Measurements from ENCODE around the gene SDK2. TPM values are rescaled to one million over a fixed set of nuclear protein-coding genes. Genes with fewer than 3 reads are reported as not detected.

The SDK2 gene
- total RNA-seq, 1 experiment from 2014 or later, result not detected

DNA sequence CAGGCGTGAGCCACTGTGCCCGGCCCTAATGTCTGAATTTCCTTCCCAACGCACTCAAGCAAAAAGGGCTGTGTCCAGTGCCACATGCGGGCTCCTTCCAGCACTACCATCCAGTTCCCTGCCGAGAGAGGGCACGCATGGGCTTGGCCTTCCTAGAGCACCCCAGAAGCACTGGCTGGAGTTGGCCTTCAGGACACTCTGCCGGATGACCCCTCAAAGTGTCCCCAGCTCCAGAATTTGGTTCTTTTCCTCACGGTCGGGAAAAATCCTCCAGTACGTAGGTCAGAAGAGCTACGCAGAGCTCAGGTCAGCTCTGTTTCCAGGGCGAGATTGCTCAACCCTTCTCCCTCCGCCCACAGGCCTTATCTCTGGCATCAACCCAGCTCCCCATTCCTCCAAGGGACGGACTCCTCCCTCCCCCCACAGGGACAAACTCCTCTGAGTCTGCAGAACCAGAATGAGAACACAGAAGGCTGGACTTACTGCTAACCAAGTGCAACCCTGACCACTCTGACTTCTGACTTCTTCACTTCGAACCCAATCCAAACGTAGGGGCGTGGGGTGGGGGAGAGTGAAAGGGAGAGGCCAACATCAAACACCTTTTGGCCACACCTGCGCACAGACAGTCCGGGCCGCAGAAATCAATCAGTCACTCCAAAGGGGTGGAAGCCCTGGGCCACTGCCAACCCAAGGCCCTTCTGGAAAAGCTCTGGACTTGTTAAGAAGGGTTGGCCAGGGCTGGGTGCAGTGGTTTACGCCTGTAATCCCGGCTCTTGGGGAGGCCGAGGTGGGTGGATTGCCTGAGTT, 336.0 kb downstream of the SDK2 start:
- no peak for DNase-seq (ENCODE audit: low read depth)

DNA sequence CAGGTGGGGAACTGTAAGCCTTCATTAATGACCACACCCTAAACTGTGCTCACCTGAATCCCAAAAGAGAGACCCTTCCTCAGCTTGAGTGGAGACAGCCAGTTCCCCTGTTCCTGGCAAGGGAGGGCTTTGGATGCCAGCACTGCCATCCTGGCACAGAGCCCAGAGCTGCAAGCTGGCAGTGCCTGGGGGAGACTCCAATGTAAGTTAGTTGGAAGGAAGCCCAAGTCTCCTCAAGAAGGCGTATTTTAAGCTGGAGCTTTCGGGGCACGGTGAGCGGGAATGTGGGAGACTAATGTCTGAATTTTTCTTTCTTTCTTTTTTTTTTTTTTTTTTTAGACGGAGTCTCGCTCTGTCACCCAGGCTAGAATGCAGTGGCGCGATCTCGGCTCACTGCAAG, 337.1 kb downstream of the SDK2 start:
- DNase-seq (ENCODE audit: low read depth), result no peak

GRCh38 chr17:73305845-73306836, 338.1 kb downstream of the SDK2 start:
- DNase-seq (ENCODE audit: low read depth), result no peak

DNA sequence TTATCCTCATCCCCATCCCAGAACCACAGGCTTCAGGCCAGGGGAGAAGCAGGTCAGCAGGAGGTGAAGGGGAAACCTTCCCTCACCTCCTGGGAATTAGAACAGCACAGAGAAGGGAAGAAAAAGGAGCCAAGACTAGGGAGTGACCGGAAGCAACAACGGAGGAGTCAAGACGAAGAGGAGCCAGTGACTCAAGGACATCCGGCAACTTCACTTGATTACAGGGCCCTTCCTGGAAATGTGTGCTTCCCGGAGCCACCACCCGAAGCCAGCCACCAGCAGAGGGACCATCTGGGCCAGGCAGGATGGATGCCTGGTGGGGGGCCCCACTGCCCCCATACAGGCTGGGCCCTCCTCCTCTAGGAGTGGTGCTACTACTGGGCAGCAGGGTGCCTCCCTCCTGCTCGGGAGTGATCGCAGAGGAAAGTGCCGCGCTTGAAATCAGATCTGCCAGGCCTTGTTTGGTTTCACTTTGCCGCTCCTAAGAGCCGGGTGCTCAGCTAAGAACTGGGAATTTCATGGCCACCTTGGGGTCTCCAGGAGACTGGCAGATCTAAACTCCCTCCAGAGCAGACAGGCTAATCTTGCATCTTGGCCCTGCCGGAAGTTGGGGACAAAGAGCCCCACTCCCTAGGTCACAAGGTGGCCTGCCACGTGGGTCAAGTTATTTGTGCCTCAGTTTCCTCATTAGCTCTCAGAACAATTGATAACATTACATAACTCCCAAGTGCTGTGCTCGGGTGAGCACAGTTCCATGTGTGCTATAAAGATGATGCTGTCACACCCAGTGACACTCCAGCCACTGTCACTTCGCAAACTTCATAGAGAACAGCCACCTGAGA, 339.1 kb downstream of the SDK2 start:
- DNase-seq (ENCODE audit: low read depth), result peak; percentile 80

GRCh38 chr17:73304438-73304837, 339.8 kb downstream of the SDK2 start:
- no peak for DNase-seq (ENCODE audit: low read depth)

- DNase-seq (ENCODE audit: low read depth), result no peak
Observed at GRCh38 chr17:73302189-73302588, 342.1 kb downstream of the SDK2 start.

- DNase-seq (ENCODE audit: low read depth), result no peak
Observed at GRCh38 chr17:73301369-73301768, 342.9 kb downstream of the SDK2 start.

- no peak for DNase-seq (ENCODE audit: low read depth)
Observed at GRCh38 chr17:73300392-73300791, 343.9 kb downstream of the SDK2 start.

DNA sequence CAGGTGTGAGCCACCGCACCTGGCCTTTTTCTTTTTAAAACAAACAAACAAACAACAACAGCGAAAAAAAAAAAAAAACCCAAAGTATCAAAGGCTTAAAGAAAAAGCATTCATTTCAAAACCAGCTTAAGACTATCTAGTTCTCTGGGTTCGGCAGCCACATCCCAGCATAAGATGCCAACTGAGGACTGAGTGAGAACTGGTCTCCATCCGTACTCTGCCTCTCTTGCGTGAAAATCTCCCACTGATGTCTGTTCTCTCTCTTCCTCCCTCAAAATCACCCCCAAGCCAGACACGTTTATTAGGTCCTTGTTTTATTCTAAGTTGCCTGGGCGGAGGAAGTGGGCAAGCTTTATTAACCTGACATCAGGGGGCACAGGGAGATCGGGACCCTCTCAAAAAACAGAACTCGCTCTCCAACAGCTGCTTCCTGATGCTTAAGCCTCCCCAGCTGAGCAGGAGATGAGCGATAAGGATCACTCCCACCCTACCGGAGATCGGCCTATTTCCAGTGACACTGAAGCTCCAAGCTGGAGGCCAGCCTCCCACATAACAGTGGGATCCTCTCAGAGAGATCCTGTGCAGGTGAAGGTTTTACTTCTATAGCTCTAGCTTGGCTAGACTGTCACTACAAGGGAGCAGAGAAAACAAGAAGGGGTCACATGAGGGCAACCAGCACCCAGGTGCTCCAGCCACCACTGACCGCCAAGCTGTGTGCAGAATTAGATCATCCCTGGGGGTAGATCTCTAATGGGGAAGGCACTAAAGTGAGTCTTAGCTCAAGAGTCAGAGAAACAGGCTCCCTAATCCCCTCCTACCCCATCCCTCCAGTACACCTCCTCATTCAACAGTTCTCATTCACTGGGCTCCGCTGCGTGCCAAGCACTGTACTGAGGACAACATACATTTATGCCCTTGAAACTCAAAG, 346.0 kb downstream of the SDK2 start:
- DNase-seq (ENCODE audit: low read depth), result no peak

DNA sequence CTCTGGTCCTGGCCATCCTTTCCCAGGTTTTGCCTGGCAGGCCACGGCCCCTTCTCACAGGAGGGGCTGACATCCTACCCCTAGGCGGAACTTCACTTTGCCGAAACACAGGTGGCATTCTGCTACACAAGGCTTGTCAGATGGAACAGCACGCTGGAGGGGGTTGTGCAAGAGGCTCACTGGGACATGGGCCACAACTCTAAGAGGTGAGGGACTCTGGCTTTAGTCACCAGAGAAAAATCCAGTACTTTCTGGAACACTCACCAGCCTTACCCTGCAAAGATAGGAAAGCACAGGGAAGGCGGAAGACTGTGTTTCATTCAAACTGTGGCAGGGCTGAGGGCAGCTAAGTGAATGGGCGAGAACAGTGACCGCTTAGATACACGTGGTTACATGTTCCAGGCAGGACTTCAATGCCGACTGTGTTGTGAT, 350.7 kb downstream of the SDK2 start:
- peak; percentile 52 for DNase-seq (ENCODE audit: low read depth)

DNA sequence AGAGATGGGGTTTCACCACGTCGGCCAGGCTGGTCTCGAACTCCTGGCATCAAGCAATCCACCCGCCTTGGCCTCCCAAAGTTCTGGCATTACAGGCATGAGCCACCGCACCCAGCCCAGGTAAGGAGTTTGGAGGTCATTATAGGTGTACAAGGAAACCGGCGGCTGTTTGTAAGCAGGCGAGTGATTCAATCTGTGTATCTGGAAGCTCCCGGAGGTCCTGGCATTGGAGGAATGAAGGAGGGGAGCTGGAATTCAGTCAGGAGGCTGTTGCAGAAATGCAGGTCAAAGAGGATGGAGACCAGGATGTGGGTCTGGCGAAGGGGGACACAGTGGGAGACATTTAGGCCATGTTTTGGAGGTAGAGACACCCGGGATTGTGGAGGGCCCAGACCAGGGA, 351.2 kb downstream of the SDK2 start:
- DNase-seq (ENCODE audit: low read depth), result no peak

- DNase-seq (ENCODE audit: low read depth), result peak; percentile 85
Observed at GRCh38 chr17:73292031-73292531, 352.2 kb downstream of the SDK2 start.

DNA sequence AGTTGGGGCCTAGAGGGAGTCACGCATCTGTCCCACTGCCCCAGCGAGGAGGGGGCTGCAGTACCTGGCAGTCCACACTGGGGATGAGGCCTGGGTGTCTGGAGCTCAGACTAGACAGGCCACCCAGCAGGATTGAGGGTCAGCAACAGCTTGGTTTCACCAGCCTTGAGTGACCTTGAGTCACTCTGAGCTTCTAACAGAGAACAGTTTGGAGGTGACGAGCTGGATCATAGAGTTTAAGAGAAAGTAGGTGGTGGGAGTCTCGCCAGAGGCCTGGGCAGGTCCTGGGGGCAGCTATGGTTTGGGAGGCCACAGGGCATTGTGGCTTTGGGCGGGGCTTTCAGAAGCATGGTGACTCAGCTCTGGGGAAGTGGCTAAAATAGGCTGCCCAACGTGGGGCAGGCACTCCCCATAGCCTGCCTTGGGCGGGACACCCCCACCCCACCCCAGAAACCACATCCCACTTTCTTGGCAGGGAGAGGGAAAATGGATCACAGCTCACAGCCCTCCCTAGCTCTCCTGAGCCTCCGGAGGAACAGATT, 352.9 kb downstream of the SDK2 start:
- peak; percentile 94 for DNase-seq (ENCODE audit: low read depth)

DNA sequence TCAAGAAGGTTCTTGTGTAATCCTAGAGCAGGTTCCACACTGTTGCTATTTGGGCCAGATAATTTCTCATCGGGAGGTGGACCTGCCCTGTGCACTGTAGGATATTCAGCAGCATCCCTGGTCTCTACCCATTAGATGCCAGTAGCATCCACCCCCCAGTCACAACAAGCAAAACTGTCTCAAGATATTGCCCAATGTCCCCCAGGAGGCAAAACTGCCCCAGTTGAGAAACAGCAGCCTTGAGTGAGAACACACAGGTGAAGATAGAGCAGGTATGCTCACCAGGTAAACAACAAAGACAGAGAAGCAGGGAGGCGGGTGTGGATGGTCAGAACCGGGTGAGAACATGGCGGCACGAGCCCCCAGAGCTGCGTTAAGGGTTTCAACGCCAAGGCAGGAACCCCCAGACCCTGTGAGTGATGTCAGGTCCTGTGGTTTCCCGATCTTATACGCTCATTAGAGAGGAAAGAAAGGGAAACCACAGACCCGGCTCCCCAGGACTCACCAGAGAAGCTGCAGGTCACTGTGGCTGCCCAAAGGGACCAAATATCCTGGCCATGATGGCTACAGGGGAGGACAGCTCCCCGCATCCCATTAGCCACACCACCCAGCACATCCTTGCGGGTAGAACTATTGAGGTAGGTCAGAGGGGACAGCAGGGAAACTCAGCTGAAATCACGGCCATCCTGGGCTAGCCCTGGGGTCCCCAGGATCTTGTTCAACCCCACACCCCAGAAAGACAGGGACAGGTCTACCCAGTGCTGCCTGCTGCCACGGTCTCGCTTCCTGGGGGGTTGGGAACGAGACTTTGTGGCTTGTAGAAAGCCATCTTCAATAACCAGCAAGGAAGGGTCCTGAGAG, 353.6 kb downstream of the SDK2 start:
- DNase-seq (ENCODE audit: low read depth), result no peak

- no peak for DNase-seq (ENCODE audit: low read depth)
Observed at GRCh38 chr17:73289549-73290254, 354.5 kb downstream of the SDK2 start.

- no peak for DNase-seq (ENCODE audit: low read depth)
Observed at GRCh38 chr17:73288534-73289302, 355.5 kb downstream of the SDK2 start.

DNA sequence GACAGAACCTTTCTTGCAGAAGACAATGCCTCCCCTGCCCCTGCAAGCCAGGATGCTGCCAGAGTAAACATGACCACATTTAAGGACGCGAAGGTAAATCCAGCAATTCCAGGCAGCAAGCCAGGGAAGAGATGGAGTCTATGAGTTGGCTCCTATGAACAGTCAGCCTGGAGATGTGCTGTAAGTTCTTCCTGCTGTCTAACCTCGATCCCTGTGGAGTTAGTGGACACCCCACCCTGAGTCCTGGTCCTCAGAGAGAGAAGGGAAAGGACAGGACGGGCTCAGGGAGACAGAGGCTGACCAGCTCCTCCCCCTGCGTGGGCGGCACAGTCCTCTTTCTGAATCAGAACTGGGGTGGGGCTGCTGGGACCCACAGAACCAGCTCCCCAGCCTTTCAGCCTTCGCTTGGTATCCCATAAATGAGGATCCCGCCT, 357.4 kb downstream of the SDK2 start:
- DNase-seq (ENCODE audit: low read depth), result no peak

Measured in LHCN-M2 (cell line).